Measurements from ENCODE around the gene AMELX.

The AMELX gene

DNA sequence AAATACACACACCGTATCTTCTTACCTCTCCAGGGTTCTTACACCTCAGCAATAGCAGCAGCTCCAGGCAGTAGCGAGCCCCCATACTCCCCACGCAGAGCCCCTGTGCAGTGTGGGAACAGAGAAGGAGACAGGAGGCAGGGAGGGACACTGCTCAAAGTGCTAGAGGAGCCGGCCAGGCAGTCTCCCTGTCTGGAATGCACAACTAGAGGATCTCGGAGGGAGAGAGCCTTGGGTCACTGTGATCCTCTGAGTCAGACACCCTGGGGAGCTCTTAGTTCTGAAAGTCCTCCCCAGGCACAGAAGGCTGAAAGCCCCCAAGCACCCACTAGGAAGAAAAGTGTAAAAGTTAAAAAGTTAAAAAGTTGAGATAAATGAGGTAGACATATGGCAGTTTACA, 16.0 kb downstream of the AMELX start:
- no peak for DNase-seq (ENCODE audit: low spot score)

DNA sequence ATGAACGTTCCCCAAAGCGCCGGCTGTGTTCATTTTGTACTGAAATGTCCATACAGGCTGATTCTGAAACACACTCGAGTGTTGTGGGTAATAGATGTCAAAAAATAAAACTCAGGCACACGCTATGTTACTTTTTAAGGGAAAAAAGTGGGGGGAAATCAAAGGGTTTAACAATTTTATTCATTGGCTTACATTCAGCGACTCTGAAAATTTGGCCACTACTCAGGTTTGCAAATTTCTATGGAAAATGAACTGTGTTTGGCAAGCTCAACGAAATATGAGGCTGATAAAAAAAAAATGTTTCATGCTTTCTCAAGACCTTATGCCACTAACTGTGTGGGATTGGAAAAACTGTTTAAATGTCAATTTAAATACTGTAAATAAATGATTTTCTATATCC, 18.5 kb downstream of the AMELX start:
- DNase-seq (ENCODE audit: low spot score) = no peak

DNA sequence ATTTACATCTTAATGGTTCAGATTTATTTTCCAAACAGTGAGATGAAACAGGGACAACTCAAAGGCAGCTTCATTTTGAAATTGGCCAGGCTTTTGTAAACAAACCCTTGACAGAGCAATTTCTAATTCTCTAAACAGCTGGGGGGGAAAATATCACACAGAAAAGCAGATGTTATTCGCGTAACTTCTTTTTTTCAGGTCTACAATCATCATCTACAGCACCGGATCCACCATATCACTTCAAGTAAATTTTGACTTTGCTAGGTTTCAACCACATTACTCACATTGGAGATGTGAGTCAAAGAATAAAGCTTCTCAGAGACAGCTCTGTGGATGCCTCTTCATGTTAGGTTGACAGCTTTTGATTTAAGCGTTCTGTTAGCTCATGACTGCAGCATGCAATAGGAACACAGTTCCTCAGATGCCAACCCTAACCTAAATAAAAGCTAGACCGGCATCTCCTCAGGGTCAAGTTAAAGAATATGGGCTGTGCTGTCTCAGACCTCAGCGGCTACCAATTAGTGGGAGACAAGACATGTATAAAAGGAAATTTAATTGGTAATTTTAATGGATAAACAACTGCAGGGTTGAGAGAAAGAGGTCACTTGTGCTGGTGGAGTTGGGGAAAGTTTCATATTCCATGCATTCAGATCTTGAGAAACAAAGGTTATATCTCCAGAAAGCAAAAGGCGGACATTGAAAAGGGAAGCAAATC, 26.8 kb downstream of the AMELX start:
- DNase-seq (ENCODE audit: low spot score) = no peak

DNA sequence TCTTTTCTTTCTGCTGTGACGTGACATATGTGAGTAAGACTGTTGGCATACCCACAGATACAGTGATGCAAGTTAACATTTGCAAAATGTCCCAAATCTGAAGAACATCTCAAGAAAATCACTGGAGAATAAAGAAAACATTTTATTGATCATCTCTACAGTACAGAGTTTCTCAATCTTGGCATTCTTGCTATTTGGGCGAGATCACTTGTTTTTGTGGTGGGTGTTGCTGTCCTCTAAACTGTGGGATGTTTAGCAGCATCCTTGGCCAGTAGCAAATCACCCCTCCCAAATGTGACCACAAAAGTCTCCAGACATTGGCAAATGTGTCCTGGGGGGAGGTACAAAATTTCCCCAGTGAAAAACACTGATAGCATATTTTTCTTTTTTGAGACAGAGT, 28.8 kb downstream of the AMELX start:
- no peak for DNase-seq (ENCODE audit: low spot score)

DNA sequence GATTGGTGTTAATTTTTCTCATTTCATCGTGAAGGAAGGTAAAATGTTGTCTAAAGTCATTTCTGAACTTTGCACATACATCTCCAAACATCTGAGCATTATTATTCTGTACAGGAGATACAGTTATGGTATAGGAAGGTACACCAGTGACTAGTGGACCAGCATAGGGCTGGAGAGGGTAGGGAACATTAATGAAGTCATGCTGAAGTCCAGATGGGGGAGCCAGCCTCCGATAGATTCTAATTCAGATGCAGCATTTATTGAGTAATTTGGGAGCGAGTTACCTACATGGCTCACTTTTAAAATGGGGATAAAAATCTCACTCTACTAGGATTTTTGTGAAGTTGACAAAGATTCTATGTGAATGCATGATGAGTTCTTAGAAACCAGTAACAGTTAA, 34.9 kb downstream of the AMELX start:
- no peak for DNase-seq (ENCODE audit: low spot score)

DNA sequence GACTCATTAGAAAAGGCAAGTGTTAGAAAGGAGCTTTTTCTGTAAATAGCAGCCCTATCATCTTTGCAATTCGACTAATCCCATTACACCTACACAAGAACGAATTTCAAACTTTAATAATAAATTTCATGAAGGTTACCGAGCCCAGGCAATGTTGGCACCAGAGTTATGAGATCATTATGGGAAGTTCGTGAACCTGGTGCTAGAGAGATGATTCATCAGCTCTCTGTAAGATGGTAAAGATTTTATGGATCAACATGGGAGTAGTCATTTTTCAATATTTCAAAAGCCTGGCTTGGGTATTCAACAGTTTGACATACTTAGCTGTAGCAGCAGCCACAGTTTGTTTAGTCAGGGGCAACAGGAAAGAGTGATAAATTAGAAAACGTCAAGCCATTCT, 35.8 kb downstream of the AMELX start:
- DNase-seq (ENCODE audit: low spot score) = no peak

DNA sequence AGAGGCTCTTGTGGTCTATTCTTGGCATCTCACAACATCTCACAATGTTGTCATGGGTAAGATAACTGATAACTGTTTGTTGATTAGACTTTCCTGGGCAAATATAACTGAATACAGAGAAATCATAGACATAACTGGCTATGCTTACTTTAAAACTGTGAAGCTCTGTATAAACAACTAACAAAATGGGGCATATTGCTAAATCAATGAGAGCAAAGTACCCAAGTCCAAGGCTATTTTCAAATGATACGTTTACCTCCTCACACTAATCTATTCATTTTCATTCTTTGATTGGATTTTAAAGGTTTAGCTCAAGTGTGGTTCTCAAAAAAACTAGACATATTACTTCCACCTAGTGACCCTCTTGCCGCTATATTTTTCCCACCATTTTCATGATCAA, 38.6 kb downstream of the AMELX start:
- no peak for DNase-seq (ENCODE audit: low spot score)

DNA sequence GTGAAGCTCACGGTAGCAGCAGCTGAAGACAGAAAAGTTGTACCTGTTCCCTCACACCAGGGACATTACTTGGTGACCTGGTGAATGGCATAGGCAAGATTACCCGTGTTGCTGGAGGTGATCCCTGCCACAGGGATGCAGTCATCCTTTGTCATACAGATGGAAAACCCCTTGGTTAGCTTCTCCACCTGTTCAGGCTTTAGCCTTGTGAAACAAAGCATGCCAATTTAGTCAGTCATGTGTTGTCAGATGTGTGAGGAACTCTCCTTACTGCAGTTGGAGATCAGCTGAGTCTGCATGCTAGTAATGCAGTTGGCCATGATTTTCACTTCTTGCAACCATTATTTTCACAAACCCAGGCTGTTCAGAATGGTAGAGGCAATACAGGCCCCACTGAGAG, 41.0 kb downstream of the AMELX start:
- no peak for DNase-seq (ENCODE audit: low spot score)

DNA sequence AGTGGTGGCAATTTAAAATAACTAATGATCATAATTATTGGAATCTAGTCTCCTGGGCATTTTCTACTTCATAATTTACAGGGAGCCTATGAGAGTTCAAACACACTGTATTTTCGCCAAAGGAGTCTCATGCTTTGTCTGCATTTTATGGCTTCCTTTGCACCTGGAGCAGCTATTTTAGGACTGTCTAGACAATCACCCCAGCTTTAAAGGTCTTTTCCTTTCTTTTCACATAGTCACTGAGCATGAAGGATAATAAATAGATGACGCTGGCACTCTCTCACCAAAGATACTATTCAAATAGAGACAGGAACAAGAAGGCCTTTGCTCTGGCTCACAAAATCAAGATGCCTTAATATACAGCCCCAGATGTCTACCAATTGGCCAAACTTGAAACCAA, 43.0 kb downstream of the AMELX start:
- no peak for DNase-seq (ENCODE audit: low spot score)

DNA sequence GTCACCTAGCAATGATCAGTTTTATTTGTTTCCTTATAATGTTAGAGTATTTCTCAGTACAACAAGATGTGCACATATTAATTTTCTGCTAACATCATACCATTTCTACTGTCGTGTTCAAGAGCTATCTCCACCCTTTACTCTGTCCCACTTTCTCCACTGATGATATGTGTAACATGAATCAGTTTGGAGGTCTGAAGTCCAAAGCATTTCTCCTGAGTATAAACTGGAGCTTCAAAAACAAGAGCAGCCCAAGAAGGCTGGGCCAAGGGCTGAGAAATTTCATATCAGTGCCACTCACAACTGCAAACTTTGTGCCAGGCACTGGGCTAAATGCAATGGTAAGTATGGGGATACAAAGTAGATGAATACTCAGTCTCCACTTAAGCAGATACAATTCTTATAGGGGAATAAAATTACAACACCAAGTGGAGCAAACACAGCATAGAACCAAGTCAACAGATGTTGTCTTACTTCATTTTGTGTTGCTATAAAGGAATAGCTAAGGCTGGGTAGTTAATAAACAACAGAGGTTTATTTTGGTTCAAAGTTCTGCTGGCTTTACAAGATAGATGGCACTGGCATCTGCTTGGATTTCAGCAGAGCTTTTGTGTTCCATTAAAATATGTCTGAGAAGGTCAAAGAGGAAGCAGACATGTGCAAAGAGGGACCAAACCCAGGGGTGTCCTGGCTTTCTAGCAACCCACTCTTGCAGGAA, 44.2 kb downstream of the AMELX start:
- no peak for DNase-seq (ENCODE audit: low spot score)

DNA sequence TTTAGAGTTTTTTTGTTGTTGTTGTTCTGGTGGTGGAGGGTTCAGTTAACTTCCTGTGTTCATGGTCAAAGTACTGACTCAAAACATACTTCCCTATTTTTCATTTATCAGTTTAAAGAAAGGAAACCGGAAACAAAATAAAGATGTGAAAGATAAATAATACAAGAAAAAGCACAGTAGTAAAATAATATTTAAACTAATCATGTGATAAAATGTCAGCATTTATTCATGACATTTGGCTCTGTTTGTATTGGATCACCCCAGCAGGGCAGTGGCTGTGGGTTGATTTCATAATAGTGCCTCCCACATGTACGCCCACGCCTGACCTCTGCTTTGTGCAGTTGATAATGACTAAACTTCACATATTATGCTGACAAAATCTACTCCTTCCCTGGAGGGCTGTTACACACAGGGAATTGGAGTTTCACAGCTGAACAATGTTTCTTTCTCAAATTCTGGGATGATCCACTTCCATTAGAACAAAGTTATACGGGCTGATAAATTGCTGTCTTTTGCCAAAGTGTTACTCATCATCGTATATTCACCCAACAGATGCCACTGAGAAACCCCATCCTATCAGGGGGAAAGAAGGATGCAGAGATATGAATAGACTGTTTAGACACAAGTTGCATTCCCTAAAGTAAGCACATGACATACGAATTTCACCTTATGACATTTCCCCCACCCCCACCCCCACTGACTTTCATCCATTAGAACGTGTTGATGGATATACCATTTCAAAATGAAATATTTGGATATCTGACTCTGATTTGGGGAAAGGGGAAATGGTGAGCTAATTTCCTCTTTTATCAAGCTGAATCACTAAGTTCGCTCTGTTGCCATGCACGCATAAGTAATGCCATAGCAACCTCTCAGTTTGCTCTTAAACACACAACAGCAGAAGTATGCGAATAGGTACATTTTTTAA, 48.3 kb downstream of the AMELX start:
- peak; percentile 45 for DNase-seq (ENCODE audit: low spot score)

DNA sequence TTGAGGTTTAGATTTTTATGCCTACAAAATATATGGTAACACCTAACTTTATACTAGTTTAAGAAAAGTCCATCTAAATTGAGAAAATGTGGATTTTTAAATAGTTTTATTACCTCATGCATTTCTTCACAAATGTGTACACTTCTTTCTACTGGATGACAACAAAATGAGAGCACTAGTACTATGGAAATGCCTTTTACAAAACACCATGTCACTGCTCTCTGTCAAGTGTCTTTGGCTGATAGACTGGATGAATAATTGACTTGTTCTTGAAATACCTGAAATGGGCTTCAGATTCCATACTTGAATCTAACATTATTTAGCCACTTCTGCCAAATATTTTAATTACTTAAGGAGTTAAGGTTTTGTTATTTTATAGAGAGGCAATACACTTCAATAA, 49.5 kb downstream of the AMELX start:
- DNase-seq (ENCODE audit: low spot score) = no peak

DNA sequence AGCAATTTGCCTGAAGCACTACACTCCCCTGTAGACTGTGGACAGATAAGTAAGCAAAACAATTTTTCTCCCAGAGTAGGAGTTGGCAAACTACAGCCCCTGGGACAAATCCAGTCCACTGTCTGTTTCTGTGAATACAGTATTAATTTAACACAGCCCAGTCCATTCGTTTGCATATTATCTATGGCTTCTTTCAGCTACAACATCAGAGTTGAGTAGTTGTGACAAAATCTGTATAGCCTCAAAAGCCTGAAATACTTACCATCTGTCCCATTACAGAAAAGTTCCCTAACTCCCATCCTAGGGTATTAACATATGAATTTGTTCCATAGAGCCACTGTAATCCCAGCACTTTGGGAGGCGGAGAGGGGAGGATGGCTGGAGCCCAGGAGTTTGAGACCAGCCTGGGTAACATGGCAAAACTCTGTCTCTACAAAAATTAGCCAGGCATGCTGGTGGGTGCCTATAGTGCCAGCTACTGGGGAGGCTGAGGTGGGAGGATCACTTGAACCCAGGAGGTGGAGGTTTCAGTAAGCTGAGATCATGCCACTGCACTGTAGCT, 53.0 kb downstream of the AMELX start:
- DNase-seq (ENCODE audit: low spot score) = no peak

DNA sequence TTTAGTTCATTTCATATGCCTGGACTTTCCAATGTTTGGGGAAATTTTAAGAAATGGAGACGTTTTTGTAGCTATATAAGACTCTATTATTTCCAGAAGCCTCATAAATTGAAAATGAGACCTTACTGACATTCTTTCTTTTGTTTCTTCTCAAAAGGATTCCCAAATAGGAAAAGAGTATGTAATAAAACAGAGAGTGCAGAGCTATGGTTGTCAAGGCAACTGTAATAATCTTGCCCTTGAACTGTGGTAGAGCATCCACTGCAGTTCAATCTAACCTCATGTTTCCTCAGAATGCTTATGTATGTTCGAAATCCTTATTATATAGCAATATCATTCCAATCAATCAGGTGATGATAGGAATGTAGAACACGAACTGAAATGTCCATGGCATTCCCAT, 54.1 kb downstream of the AMELX start:
- no peak for DNase-seq (ENCODE audit: low spot score)

DNA sequence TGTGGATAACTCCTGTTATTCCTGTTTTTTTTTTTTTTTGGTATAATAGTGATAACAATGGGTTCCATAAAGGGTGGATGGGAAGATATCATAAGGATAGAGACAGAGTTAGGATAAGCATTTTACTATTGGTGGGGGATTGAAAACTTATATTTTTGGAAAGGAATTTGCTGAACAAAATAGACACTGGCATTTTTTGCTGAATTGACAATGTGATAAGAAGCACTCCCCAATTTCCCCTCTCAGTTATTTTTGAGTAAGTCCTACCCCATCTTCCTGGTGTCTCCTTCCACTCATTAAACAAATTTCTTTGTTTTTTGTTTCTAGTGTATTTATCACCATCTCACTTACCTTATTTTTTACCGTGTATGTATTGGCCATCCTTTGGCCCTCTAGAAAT, 55.8 kb downstream of the AMELX start:
- no peak for DNase-seq (ENCODE audit: low spot score)

DNA sequence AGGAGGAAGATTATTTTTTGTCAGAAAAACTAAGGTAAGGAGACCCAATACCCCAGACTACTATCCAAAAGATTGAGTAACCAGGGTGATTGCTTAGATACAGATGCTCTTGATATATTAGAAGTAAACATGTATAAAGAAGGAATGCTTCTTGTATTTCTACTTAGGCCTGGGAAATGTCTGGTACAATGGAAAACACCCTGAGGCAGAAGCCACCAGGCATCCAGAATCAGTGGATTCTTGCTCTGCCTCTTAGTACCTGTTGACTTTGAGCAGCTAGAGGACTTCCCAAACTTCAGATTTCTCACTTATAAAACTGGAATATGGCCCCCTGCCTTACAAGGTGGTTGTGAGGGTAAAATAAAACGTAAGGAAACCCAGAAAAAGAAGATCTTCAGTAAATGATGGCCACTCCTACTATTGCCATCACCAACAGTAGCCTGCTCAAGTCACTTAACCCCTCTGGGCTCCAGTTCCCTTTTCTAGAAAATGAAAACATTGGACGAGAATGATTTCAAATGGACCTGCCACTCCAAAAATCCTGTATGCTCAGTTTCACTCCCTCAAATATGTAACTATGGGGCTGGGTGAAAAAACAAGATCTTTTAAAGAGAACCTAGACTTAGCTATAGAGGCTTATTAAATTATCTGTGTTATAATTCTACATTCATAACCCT, 56.6 kb downstream of the AMELX start:
- no peak for DNase-seq (ENCODE audit: low spot score)

Measured in AG08395 (cell line).